ENCODE results near the gene MLLT1.

DNA sequence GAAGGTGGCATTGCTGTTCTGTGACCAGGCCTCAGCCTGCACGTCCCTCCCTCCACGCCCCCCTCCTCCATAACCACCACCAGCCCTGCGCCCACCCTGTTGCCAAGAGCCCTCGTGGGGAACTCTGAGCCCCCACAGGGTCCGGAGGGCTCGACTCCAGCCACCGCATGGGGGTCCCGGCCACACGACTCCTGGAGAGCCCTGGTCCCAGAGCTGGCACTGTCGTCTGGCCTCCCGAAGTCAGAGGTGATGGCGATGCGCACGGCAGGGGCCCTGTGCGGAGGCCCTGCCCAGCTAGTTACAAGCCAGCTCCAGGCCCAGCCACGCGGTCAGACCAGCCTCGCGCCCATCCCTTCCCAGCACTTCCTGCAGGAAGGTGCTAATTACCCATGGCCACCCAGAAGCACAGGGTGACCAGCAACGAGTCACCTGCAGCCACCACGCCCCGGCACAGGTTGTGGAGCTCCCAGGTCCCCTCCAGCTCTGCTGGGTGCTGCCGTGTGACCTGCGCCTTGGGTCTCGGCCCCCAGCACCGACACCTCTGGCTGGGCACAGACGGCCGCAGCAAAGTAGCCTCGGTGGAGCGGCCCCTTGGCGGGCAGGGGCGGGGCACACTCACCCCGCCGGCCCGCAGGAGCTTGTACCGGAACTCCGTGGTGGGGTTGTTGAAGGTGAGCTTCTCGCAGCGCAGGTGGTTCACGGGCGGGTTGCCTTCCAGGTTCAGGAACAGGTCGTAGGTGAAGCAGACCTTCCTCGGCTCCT is 49.6 kb downstream of the MLLT1 start:
- no peak for TF ChIP-seq CTCF (conservative IDR thresholded peaks at IDR 0.05; ENCODE audit: low read depth, low read length)
- no peak for TF ChIP-seq EZH2 (IDR thresholded peaks at IDR 0.05; ENCODE audit: low read length, unreplicated experiment)

Data from PC-3 (cell line).